Activated CD4-positive, alpha-beta T cell treated with anti-CD3 and anti-CD28 coated beads for 36 hours (primary cell): ENCODE data around the gene SCAP. TPM values are rescaled to one million over a fixed set of nuclear protein-coding genes. Genes with fewer than 3 reads are reported as not detected.

Experiments used
- ATAC-seq: fragments of 200-7000 bp; cut with Tn5 transposase; one replicate; pipeline ENCODE4 v1.10.0; 2021; ENCODE audit warnings: mild to moderate bottlenecking, moderate library complexity
- CTCF ChIA-PET: fragments of 350-600 bp; sonication (Branson Sonifier 250); formaldehyde crosslinking; loops from one replicate; lab custom pipeline; 2021; ENCODE audit warnings: antibody characterized with exemption; lab: Charles Lee
- POLR2A ChIA-PET: fragments of 350-600 bp; sonication (Branson Sonifier 250); formaldehyde crosslinking; loops from one replicate; lab custom pipeline; 2021; ENCODE audit warnings: antibody characterized with exemption, inconsistent platforms; lab: Charles Lee
- DNase-seq: peaks from one replicate; pipeline ENCODE4 v3.0.0-alpha.2; 2020
- H3K27ac Mint-ChIP-seq: one replicate; pipeline ENCODE4 v1.8.0; 2021; ENCODE audit warnings: mixed read lengths
- H3K27me3 Mint-ChIP-seq: one replicate; pipeline ENCODE4 v1.8.0; 2021; ENCODE audit warnings: mixed read lengths
- H3K36me3 Mint-ChIP-seq: one replicate; pipeline ENCODE4 v1.8.0; 2021; ENCODE audit warnings: low read depth, mixed read lengths
- H3K4me1 Mint-ChIP-seq: one replicate; pipeline ENCODE4 v1.8.0; 2021; ENCODE audit warnings: mixed read lengths
- H3K4me3 Mint-ChIP-seq: one replicate; pipeline ENCODE4 v1.8.0; 2021; ENCODE audit warnings: mild to moderate bottlenecking, moderate library complexity, mixed read lengths
- H3K9me3 Mint-ChIP-seq: one replicate; pipeline ENCODE4 v1.8.0; 2021; ENCODE audit warnings: low read depth, mixed read lengths
- intact Hi-C, 2 experiments: fragments of 100-400 bp; cut with DNase I in 1 of 2; cut with micrococcal nuclease in 1 of 2; formaldehyde crosslinking; loops; one replicate each; pipeline versions ENCODE4 v1.14.2 to v1.15.1; 2022 to 2024; cut with DNase I, micrococcal nuclease
- total RNA-seq, 2 experiments: library from RNA; stranded (reverse); gene quantifications; one replicate each; pipeline ENCODE4 v1.2.3, GENCODE V29; 2021

Gene SCAP
- total RNA-seq, result 10 to 100 TPM; 44.5 to 51.2 TPM

GRCh38 chr3:47475570-47476329 is at the start of gene SCAP:
Gene SCAP, minus strand, starts transcription at chr3:47475941. Its CDS starts 32,948 bp downstream, at chr3:47442993.
- peak; percentile 95 for ATAC-seq
- peaks cover 4% of the 10 kb centered on the region for H3K36me3 Mint-ChIP-seq
- H3K9me3 Mint-ChIP-seq, result no peaks in the 10 kb centered on the region
- H3K4me1 Mint-ChIP-seq, result peaks cover 33% of the 10 kb centered on the region
- intact Hi-C loops, result loop anchor here (1.0 to 10.0 kb wide), 13 partner anchors 9 to 1549 kb away; partner anchors contain the start of genes ELP6 (in 2 of the 2), CCDC12 (in 1 of the 2), CDC25A (in 1 of the 2) and CSPG5 (in 1 of the 2)
- no peaks in the 10 kb centered on the region for H3K27me3 Mint-ChIP-seq
- POLR2A ChIA-PET, result interaction anchor here (0.6 to 2.0 kb wide), 3 partner anchors 52 to 95 kb away, joined by 3 to 7 read pairs (median 4); partner anchors contain the start of gene PTPN23
- CTCF ChIA-PET, result interaction anchor here (0.6 to 5.4 kb wide), 21 partner anchors 10 to 1053 kb away, joined by 3 to 83 read pairs (median 3); partner anchors contain the start of gene PTPN23
- peak; percentile 98 for DNase-seq
- peak within 1 kb of the TSS; percentile 89 for H3K4me3 Mint-ChIP-seq
- H3K27ac Mint-ChIP-seq, result peak within 1 kb of the TSS; percentile 84

GRCh38 chr3:47523310-47524073 is 47.8 kb upstream of the SCAP start:
- Mint-ChIP-seq H3K27ac (no peak overlapping the region), H3K9me3 (peaks cover 4% of the 10 kb centered on the region), H3K4me3 (no peak overlapping the region), H3K27me3 (no peaks in the 10 kb centered on the region), H3K36me3 (peaks cover 4% of the 10 kb centered on the region), H3K4me1 (peaks cover 5% of the 10 kb centered on the region)
- ATAC-seq (no peak), DNase-seq (no peak)
- POLR2A ChIA-PET, result no interaction called here
- CTCF ChIA-PET, result interaction anchor here (0.6 to 2.4 kb wide), 6 partner anchors 10 to 309 kb away, joined by 3 to 15 read pairs (median 4); no protein-coding TSS in a partner anchor
- intact Hi-C loops, result loop anchor here in 1 of 2 experiments (2.0 kb wide), 3 partner anchors 55 to 467 kb away; partner anchors contain the start of genes CSPG5 and SMARCC1

- Mint-ChIP-seq H3K27me3 (no peaks in the 10 kb centered on the region), H3K27ac (peak overlapping the region; percentile 32), H3K36me3 (no peaks in the 10 kb centered on the region), H3K9me3 (no peaks in the 10 kb centered on the region), H3K4me1 (peaks cover 5% of the 10 kb centered on the region), H3K4me3 (no peak overlapping the region)
- intact Hi-C loops, result loop anchor here (1.0 to 2.0 kb wide), 5 partner anchors 56 to 468 kb away; partner anchors contain the start of genes CSPG5 (in 1 of the 2) and SMARCC1 (in 1 of the 2)
- DNase-seq (peak; percentile 90), ATAC-seq (peak; percentile 93)
- ChIA-PET CTCF (interaction anchor here (0.5 to 2.4 kb wide), 20 partner anchors 9 to 564 kb away, joined by 3 to 16 read pairs (median 3); no protein-coding TSS in a partner anchor), POLR2A (interaction anchor here (1.4 kb wide), 1 partner anchor 266 kb away, joined by 6 read pairs; no protein-coding TSS in a partner anchor)
These were observed 46.6 kb upstream of the SCAP start for GRCh38 chr3:47522082-47522987.

GRCh38 chr3:47520756-47521155 is 45.0 kb upstream of the SCAP start:
- Mint-ChIP-seq H3K4me1 (peaks cover 5% of the 10 kb centered on the region), H3K9me3 (no peaks in the 10 kb centered on the region), H3K4me3 (no peak overlapping the region), H3K27me3 (no peaks in the 10 kb centered on the region), H3K27ac (no peak overlapping the region), H3K36me3 (no peaks in the 10 kb centered on the region)
- ATAC-seq, result no peak
- CTCF ChIA-PET, result interaction anchor here (0.5 to 1.6 kb wide), 13 partner anchors 13 to 492 kb away, joined by 3 to 8 read pairs (median 3); partner anchors contain the start of genes PTPN23 and SCAP
- no peak for DNase-seq
- POLR2A ChIA-PET, result no interaction called here
- intact Hi-C loops, result no loop called here

GRCh38 chr3:47517937-47518336 is 42.2 kb upstream of the SCAP start:
- POLR2A ChIA-PET, result interaction anchor here (0.6 kb wide), 1 partner anchor 120 kb away, joined by 3 read pairs; no protein-coding TSS in a partner anchor
- ATAC-seq, result no peak
- Mint-ChIP-seq H3K4me1 (peaks cover 10% of the 10 kb centered on the region), H3K27me3 (no peaks in the 10 kb centered on the region), H3K4me3 (no peak overlapping the region), H3K27ac (no peak overlapping the region), H3K9me3 (no peaks in the 10 kb centered on the region), H3K36me3 (peaks cover 2% of the 10 kb centered on the region)
- no peak for DNase-seq
- intact Hi-C loops, result no loop called here
- CTCF ChIA-PET, result interaction anchor here (0.6 kb wide), 1 partner anchor 416 kb away, joined by 3 read pairs; no protein-coding TSS in a partner anchor

GRCh38 chr3:47515864-47516319 is 40.2 kb upstream of the SCAP start:
- DNase-seq (no peak), ATAC-seq (no peak)
- Mint-ChIP-seq H3K9me3 (no peaks in the 10 kb centered on the region), H3K36me3 (peaks cover 5% of the 10 kb centered on the region), H3K27ac (no peak overlapping the region), H3K4me3 (no peak overlapping the region), H3K4me1 (peaks cover 18% of the 10 kb centered on the region), H3K27me3 (no peaks in the 10 kb centered on the region)
- intact Hi-C loops, result no loop called here
- CTCF ChIA-PET, result interaction anchor here (0.6 to 1.4 kb wide), 3 partner anchors 9 to 196 kb away, joined by 3 to 5 read pairs (median 4); no protein-coding TSS in a partner anchor
- POLR2A ChIA-PET, result no interaction called here

GRCh38 chr3:47515100-47515499 is 39.4 kb upstream of the SCAP start:
- CTCF ChIA-PET, result interaction anchor here (0.8 to 1.4 kb wide), 2 partner anchors 10 to 14 kb away, joined by 3 to 4 read pairs; no protein-coding TSS in a partner anchor
- no peaks in the 10 kb centered on the region for H3K9me3 Mint-ChIP-seq
- intact Hi-C loops, result no loop called here

GRCh38 chr3:47513125-47513929 is 37.6 kb upstream of the SCAP start, which contains the start of gene ELP6:
Gene ELP6, minus strand, starts transcription at chr3:47513712. Its CDS starts 122 bp downstream, at chr3:47513590.
- CTCF ChIA-PET, result interaction anchor here (0.6 to 1.1 kb wide), 4 partner anchors 9 to 312 kb away, joined by 3 read pairs; no protein-coding TSS in a partner anchor
- DNase-seq (peak; percentile 99), ATAC-seq (peak; percentile 97)
- H3K27ac Mint-ChIP-seq, result peak within 1 kb of the TSS; percentile 96
- peaks cover 14% of the 10 kb centered on the region for H3K36me3 Mint-ChIP-seq
- H3K4me3 Mint-ChIP-seq, result peak within 1 kb of the TSS; percentile 91
- POLR2A ChIA-PET, result no interaction called here
- peaks cover 20% of the 10 kb centered on the region for H3K4me1 Mint-ChIP-seq
- intact Hi-C loops, result loop anchor here (1.0 to 5.0 kb wide), 16 partner anchors 38 to 1404 kb away; partner anchors contain the start of genes DHX30 (in 2 of the 2), SCAP (in 2 of the 2), ARIH2 (in 1 of the 2) and CDC25A (in 1 of the 2)
- no peaks in the 10 kb centered on the region for H3K27me3 Mint-ChIP-seq
- no peaks in the 10 kb centered on the region for H3K9me3 Mint-ChIP-seq

More at GRCh38 chr3:47515100-47515499, 39.4 kb upstream of the SCAP start:
- H3K4me3 Mint-ChIP-seq, result peak overlapping the region; percentile 68
- H3K27ac Mint-ChIP-seq, result no peak overlapping the region
- H3K27me3 Mint-ChIP-seq, result no peaks in the 10 kb centered on the region
- peaks cover 20% of the 10 kb centered on the region for H3K4me1 Mint-ChIP-seq
- ATAC-seq (no peak), DNase-seq (no peak)
- H3K36me3 Mint-ChIP-seq, result peaks cover 9% of the 10 kb centered on the region
- POLR2A ChIA-PET, result no interaction called here
